ENCODE results near the gene ARRB1. TPM values are rescaled to one million over a fixed set of nuclear protein-coding genes. Genes with fewer than 3 reads are reported as not detected.

The ARRB1 gene
- total RNA-seq, 4 donors from 2014 or later: 34.7 to 75.0 (median 58.1) TPM

DNA sequence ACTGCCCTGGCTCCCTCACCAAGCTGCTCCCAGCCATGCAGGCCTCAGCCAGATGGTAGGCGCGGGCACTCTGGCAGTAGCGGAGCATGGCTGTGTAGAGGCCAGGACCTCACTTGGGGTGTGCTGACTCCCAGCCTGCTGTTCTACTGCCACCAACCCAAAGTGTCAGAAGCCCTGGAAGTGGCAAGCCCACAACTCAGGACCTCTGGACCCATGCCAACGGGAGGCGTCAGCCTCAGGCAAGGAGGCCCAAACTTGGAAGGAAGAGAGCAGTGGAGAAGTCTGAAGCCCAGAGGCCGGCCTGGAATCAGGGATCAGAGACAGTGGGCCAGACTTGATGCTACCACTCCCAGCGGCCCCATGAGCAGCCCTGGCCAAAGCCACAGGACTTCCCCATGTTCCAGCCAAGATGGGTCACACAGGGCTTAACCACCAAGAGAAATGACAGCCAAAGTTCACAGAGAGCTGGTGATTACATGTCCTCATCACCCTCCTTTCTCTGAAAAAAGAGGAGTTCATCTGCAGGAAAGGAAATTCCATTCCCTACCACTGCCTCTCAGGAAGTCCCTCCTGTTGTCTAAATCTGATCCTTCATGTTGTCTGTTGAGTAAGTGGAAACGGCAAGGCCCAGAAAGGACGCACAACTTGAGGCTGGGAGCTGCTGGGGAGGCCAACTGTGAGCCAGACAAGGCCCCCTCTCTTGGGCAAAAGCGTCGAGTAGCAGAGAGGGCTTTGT lies 4.4 kb downstream of the ARRB1 start:
- ATAC-seq (ENCODE audit: low FRiP score) (no peak), DNase-seq (ENCODE audit: low spot score) (no peak)
- TF ChIP-seq, protein P1, sequence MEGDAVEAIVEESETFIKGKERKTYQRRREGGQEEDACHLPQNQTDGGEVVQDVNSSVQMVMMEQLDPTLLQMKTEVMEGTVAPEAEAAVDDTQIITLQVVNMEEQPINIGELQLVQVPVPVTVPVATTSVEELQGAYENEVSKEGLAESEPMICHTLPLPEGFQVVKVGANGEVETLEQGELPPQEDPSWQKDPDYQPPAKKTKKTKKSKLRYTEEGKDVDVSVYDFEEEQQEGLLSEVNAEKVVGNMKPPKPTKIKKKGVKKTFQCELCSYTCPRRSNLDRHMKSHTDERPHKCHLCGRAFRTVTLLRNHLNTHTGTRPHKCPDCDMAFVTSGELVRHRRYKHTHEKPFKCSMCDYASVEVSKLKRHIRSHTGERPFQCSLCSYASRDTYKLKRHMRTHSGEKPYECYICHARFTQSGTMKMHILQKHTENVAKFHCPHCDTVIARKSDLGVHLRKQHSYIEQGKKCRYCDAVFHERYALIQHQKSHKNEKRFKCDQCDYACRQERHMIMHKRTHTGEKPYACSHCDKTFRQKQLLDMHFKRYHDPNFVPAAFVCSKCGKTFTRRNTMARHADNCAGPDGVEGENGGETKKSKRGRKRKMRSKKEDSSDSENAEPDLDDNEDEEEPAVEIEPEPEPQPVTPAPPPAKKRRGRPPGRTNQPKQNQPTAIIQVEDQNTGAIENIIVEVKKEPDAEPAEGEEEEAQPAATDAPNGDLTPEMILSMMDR (IDR thresholded peaks at IDR 0.05): no peak

DNA sequence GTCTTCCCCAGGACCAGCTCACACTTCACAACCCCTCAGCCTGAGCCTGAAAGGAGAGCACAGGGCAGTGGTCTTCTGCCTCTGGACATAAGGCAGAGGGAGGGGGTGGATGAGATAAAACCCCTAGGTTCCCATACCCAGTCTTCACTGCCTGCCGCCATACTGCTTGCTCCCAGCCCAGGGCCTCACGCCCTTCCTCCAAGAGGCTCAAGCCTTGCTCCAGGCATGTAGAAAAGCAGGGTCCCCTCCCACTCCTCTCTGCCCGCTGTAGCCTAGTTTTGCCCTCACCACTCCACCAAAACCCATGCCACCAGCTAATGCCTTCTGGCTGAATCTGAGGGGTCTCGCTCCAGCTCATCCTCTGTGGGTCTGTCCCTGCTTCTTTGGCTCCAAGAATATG lies 5.2 kb downstream of the ARRB1 start:
- TF ChIP-seq, protein P1 (IDR thresholded peaks at IDR 0.05): no peak
- DNase-seq (ENCODE audit: low spot score) (no peak), ATAC-seq (ENCODE audit: low FRiP score) (no peak)

DNA sequence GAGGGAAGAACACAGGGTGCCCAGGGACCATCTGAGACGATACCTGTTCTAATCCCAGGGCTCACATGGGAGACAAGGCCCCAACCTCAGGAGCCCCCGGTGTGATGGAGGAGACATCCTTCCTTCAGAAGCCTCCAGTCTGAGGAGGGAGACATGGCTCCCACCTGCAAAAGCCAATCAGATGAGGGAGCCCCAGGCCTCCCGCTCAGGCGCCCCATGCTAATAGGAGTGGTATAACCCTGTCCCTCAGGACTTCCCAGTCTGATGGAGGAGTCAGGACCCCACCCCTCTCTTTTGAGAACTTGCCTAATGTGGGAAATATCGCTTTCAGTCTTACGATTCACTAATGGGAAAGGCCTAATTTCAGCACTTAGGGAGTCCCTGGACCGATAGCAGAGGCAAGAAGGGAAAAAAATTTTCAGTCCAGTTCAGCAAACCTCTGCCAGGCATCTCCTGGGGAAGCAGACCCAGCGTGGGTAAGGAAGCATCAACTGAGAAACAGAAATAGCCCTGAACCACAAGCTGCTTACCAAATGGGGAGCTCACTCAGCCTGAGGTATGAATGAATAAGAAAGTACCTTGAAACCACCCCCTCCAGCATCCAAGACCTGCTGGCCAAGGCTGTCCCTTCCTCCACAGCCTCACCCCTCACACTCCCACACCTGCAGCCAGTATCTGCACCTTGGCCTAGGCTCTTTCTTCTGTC lies 5.9 kb downstream of the ARRB1 start:
- DNase-seq (ENCODE audit: low spot score): no peak

DNA sequence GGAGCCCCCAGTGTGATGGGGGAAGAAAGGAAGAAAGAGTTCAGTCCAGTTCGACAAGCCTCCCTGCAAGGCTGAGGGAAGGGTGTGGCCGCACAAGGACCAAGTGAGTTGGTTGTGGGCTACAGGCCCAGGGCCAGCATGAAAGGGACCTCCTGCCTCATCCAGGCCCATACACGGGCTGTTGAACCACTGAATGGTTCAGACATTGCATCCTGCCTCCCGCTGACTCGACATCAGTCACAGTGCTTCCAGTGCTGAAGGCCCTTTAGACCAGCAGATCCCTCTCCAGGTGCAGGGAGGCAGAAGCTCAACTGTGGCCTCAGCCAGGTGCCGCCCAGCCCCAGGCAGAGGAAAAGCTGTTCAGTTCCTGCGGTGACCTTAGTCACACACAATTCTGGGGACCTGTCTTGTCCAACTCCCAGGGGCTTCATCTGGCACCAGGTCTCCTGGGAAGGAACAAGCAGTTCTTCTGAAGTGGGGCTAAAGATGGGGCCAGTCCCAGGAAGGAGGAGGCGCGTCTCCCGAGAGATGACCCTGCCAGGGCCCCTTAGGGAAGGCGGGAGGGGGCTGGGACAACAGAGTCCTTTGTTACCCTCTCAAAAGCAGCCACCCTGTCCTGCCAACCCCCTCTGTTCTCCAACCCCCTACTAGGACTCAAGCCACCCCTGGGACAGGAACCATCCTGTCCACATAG lies 6.6 kb downstream of the ARRB1 start:
- DNase-seq (ENCODE audit: low spot score) (no peak), ATAC-seq (ENCODE audit: low FRiP score) (no peak)
- TF ChIP-seq, protein P1 (IDR thresholded peaks at IDR 0.05): no peak

More for the DNA sequence above, 5.9 kb downstream of the ARRB1 start:
- TF ChIP-seq, protein P1 (IDR thresholded peaks at IDR 0.05): no peak
- no peak for ATAC-seq (ENCODE audit: low FRiP score)

DNA sequence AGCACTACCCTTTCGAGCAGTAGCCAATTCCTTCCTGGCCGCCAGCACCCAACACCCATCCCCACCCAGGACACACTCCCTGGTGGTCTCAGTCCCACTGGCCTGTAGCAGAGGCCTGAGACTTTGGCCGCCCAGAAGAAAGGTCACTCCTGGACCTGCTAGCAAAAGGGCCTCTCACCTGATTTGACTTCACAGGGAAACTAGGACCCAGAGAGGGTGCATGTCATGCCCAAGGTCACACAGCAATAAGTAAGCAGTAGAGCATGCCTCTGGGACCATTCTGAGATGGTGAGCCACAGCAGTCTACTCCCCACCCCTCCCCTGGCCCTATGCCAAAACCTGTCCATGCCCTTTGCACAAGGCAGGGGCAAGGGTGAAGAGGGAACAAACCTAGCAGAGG lies 7.3 kb downstream of the ARRB1 start:
- DNase-seq (ENCODE audit: low spot score): no peak
- no peak for ATAC-seq (ENCODE audit: low FRiP score)
- TF ChIP-seq, protein P1 (IDR thresholded peaks at IDR 0.05): no peak

DNA sequence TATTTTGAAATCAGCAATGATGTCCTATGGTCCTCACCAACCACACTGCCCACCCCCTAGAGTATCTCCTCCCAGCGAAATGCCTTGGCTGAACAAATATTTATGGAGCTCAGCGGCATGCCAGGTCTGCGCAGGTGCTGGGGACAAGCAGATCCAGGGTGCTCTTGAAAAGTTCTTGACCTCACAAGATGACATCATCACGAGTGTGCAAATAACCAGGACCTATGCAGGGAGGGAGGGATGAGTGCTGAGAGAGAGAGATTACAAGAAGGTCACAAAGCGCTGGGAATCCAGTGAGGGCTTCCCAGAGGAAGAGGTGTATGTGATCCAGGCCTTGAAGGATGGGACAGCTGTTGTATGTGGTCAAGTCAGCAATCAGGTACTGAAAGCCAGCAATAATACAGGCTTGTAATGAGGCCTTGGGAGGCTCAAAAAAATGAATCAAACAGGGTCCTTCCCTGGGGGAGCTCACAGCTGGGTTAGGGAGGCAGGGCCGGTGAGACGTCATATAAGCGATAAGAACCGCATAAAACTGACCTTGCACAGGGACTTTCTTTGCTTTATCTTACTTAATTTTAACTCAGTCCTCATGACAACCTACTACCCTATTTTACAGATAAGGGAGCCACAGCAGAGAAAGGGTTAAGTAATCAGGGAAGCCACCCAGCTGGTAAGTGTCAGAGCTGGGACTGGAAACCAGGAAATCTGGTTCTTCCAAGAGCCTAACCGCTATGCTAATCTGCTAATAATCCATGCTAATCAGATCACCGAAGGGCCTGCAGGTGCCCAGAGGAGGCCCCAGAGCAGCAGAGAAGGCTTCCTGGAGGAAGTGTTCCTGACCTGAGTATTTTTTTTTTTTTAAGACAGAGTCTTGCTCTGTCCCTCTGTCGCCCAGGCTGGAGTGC lies 8.2 kb downstream of the ARRB1 start:
- ATAC-seq (ENCODE audit: low FRiP score): no peak
- no peak for DNase-seq (ENCODE audit: low spot score)

More for the DNA sequence above, 8.2 kb downstream of the ARRB1 start:
- TF ChIP-seq, protein P1 (IDR thresholded peaks at IDR 0.05): no peak

Data from omental fat pad (tissue), 4 donors.